DMS 273 (cell line): ENCODE data around the gene TRIM54.

ENCODE experiments used
- DNase-seq: peaks from one replicate; lab custom pipeline; 2025; ENCODE audit not compliant: unreplicated experiment; lab: John Stamatoyannopoulos, UW

TRIM54 gene, protein sequence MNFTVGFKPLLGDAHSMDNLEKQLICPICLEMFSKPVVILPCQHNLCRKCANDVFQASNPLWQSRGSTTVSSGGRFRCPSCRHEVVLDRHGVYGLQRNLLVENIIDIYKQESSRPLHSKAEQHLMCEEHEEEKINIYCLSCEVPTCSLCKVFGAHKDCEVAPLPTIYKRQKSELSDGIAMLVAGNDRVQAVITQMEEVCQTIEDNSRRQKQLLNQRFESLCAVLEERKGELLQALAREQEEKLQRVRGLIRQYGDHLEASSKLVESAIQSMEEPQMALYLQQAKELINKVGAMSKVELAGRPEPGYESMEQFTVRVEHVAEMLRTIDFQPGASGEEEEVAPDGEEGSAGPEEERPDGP

DNA sequence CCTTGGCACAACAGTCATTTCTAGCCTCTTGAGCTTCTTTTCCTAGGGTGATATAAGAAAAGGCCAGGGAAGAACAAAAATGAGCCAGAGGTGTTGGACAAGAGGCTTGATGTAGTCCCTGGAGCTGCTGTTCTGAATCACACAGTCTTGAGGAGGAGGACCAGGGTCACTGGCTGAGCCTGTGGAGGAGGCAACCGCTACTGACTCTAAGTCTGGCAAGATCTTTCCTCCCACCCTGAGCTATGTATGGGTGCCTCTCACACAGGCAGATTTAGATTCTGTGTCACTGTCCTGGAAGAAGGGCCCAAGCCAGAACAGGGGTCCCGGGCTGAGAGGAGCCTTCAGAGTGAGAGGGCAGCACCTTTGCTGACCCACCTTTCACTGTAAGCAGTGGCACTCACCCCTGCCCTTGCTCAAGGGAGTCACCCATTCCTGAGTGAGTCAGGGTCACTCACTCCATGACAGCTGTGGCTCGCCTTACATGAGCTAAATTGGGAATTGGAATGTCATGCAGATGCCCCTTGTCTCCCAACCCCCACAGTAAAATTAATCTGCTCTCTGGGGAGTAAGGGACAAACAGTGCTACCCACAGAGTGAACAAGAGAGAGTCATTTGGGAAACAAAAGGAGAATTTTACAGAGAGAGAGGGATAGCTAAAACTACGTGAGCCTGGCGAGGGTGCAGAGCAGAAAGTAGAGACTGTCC is at the start of gene TRIM54:
Gene TRIM54 (plus strand): TSS at position 575 of the 705 bp plus-strand sequence. CDS start 303 bp downstream, outside the sequence.
- no peak for DNase-seq

DNA sequence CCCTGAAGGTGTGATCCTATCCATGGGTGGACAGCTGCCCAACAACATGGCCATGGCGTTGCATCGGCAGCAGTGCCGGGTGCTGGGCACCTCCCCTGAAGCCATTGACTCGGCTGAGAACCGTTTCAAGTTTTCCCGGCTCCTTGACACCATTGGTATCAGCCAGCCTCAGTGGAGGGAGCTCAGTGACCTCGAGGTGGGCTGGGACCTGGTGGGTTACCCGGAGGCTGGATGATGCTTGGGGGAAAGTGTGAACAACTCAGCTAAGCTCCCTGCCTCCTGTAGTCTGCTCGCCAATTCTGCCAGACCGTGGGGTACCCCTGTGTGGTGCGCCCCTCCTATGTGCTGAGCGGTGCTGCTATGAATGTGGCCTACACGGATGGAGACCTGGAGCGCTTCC is 48.9 kb upstream of the TRIM54 start:
- no peak for DNase-seq

- DNase-seq, result no peak
Measured at GRCh38 chr2:27236136-27236535, 46.1 kb upstream of the TRIM54 start.

- no peak for DNase-seq
Measured at GRCh38 chr2:27236626-27237025, 45.6 kb upstream of the TRIM54 start.

GRCh38 chr2:27237341-27237945 is 44.8 kb upstream of the TRIM54 start:
- no peak for DNase-seq

- no peak for DNase-seq
Measured at GRCh38 chr2:27238976-27239375, 43.3 kb upstream of the TRIM54 start.

DNA sequence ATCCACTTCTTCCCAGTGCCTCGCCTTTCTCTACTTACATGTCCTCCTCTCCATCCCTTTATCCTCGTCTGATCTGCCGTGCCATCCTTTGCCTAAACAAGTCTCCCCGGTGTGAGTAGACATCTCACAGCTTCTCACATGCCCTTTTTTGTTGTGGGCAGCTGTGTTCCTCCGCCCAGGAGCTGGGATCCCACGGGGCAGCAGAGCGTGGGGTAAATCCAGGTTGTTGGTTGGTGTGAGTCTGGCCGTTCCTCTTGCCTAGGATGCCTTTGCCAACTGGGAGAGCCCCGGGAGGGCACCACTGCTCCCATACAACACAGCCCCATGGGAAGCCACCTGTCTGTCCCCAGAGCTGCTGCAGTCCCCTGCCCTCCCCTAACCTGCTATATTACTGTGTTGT is 41.8 kb upstream of the TRIM54 start:
- no peak for DNase-seq

DNA sequence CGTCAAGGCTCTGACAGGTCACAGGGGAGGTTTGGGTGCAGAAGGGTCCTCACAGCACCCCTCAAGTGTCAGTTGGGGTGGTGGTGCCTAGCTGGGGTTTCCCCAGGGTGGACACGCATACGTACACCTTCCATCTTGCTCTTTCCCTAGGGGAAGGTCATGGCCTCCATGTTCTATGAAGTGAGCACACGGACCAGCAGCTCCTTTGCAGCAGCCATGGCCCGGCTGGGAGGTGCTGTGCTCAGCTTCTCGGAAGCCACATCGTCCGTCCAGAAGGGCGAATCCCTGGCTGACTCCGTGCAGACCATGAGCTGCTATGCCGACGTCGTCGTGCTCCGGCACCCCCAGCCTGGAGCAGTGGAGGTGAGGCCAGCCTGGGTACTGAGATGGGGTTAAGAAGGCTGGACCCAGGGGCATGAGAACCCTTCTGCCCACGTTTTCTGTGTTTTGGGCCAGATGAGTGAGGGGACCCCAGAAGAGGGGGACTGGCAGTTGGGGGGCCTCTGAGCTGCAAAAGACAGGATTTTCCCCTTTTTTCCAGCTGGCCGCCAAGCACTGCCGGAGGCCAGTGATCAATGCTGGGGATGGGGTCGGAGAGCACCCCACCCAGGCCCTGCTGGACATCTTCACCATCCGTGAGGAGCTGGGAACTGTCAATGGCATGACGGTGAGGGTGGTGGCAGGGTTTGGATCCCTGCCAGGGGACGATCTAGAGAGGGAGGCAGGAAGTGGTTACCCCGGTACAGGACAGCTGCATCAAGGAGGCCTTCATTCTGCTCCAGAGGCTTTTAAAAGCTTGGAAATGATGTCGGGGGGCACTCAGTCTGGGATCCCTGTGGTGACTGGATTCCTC is 40.2 kb upstream of the TRIM54 start:
- no peak for DNase-seq

GRCh38 chr2:27242614-27242951 is 39.6 kb upstream of the TRIM54 start:
- DNase-seq, result no peak

GRCh38 chr2:27243391-27244130 is 38.7 kb upstream of the TRIM54 start:
- DNase-seq, result no peak

DNA sequence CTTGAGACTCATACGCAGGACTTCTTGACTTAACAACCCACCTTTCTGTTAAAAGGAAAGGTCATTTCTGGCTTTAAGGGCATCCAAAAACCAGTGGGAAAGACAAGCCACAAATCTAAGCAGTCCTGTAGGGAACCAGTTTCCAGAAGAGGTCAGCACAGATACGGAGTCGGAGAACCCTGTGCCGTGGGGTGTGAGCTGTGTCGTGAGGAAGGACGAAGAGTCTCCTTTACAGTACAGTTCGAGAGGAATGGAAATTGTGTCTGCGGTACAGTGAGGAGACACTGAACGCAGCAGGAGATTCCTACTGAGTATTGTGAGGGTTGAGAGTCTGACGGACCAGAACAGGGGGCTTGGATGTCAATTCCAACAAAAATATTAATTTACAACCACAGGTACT is 37.1 kb upstream of the TRIM54 start:
- no peak for DNase-seq

GRCh38 chr2:27245626-27246025 is 36.6 kb upstream of the TRIM54 start:
- DNase-seq, result no peak

DNA sequence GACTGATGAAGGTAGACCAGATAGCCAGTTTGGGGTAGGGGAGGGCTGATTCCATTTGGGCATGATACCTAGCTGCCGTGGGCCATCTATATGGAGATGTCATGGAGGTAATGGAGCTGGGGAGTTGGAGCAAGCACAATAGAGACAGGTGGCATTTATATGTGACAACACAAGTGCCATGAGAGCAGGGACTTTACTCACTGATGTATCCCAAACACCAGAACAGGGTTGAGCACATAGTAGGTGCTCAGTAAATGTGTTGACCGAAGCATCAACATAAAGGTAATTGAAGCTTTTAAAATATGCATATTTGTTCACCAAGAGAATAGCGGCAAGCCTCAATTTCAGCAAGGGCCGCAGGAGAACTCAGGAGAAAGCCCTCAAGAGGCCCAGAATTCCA is 34.3 kb upstream of the TRIM54 start:
- DNase-seq, result no peak

GRCh38 chr2:27249159-27249890 is 32.9 kb upstream of the TRIM54 start:
- DNase-seq, result peak; percentile 45

GRCh38 chr2:27249891-27250651 is 32.2 kb upstream of the TRIM54 start:
- DNase-seq, result peak; percentile 85

GRCh38 chr2:27250652-27251379 is 31.4 kb upstream of the TRIM54 start:
- DNase-seq, result no peak

DNA sequence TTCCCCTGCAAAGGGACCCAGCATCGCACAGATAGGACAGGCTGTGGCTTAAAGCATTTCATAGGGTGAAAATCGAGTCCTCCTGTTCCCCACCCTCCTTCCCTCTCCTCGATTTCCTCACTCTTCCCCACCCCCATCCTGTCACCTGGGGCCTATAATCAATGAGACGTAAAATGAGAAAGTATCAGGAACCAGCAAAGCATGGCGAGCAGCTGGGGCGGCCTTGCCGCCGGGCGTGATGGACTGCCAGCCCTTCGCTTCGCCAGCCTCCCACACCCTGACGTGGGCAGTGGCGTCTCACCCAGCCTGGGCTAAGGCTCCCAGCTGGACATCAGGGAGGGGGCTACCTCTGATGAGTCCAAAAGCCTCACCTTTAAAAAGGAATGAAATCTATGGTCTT is 30.5 kb upstream of the TRIM54 start:
- DNase-seq, result no peak

DNA sequence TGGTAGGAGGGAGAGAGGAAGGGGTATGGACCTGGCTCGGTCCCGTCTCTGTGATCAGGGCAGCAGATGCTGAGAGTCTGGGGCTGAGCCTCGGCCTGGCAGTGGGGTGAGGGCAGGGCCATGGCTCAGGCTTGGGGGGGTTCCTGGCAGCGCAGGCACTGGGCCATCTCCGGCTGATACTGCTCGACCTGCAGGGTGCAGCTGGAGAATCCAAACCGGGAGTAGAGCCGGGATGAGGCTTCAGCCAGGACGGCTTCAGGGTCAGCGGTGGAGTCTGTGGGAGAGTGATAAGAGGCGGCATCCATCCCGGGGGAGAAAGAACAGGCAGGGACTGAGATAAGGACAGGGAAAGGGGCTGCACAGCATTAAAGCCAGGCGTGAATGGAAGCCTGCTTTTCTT is 27.0 kb upstream of the TRIM54 start:
- DNase-seq, result no peak

DNA sequence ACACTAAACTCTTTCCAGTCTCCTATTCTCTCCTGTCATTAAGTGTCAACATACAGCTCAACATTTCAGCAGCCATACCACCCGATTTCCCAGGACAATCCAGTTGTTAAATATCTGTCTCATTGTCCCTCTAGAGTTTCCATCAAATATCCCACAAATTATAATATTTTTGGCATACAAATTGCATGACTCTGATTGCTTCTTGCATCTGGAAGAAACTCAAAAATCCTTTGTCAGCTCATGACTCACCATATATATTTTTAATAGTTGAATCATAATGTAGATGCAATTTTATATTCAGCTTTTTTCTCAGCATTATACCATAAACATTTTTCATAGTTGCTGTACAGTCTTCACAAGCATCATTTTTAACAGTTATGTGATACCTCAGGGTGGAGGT is 26.6 kb upstream of the TRIM54 start:
- DNase-seq, result no peak
